HG03575 (cell line): ENCODE measurements around the gene SPEG.
A peak's percentile ranks its signal among the peaks of the same experiment; 100 is the strongest.

Experiments
- ATAC-seq: cut with Tn5 transposase; IDR thresholded peaks from one replicate; pipeline ENCODE4 v1.9.1; 2021; ENCODE audit not compliant: unreplicated experiment, insufficient number of reproducible peaks, low FRiP score; ENCODE audit errors: extremely low read depth

Gene SPEG

DNA sequence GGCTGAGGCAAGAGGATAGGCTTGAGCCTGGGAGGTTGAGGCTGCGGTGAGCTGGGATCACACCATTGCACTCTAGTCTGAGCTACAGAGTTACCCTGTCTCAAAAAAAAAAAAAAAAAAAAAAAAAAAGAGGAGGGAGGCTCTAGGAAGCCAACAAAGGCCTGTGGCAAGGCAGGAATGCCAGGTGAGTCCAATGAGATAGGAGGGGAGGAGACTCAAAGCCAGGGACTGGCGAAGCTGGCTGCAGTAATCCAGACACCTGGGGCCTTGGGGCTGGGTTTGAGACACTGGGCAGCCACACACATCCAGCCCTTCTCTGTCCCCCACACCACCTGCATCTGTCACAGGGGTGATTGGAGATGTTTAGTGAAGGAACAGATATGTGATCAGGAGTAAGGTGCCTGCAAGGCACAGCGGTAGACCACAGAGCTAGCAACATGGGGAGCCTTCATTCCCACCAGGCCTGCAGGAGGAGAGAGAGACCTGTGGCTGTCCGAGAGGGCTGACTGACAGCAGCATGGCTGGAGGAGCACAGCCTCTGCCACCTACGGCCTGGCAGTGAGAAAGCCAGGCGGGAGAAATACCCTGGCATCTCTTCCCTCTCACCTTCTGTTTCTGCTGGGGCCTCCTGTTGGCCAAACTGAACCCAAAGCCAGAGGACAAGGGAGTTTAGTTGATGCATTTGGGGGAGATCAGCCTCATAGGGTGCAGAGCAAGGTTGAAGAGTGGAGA lies 99.5 kb downstream of the SPEG start:
- ATAC-seq: no peak

DNA sequence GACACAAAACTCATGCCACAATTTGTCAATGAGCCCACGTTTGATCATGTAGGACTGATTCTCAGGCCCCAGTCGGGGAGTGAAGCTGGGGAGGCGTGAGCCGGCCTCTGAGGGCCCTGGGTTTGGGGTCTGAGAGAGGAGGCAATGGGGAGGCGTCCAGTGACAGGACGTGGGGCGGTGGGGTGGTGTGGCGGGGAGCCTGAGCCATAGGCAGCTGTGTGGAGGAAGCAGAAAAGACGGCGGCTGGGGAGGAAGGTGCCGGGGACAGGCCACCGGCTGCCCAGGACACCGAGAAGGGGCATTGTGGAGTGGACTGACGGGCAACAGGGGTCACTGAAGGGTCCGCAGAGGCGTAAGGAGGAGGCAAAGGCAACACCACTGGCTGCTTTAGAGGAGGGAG lies 101.8 kb downstream of the SPEG start:
- no peak for ATAC-seq

DNA sequence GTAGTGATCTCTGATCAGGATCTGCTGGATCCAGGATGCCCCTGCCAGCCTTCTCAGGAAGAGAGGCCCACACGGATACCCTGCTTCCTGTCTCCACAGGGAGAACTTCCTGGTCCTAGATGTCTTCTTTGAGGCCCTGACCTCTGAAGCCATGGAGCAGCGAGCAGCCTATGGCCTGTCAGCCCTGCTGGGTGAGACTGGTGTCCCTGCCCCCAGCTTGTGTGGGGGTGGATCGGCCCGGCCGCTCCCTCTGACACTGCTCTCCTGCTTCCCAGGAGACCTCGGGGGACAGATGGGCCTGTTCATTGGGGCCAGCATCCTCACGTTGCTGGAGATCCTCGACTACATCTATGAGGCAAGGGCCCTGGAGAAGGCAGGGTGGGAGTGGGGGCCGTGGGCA lies 102.3 kb downstream of the SPEG start:
- no peak for ATAC-seq

DNA sequence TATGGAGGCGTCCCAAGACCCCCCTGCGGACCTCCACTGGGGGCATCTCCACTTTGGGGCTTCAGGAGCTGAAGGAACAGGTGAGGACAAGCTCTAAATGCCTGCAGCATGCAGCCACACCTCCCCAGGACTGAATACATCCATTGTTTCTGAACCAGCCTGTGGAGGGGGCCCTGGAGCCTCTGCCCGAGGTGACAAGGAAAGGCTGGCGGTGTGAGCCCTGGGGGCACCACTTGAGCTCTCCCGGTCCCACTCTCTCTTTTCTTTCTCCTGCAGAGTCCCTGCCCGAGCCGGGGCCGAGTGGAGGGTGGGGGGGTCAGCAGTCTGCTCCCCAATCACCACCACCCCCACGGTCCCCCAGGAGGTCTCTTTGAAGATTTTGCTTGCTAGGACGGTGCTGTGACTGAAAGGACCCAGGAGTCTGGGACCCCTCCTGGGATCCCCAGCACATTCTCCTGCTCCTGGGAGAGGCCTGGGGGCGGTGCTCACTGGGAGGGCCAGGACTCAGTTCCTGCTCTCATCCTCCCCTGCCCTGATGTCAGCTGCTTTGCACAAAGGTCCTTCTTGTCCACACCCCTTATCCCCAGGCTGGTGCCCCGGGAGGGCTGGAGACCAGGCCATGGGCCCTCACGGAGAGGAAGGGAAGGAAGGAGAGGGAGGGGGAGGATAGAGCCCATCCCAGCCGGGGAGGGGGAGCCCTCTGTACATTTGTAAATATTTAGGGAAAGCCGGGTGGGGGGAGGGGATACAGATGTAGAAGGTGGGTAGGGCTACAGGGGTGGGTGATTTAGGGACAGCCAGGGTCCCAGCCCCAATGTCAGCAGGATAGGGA lies 103.2 kb downstream of the SPEG start:
- ATAC-seq: no peak

DNA sequence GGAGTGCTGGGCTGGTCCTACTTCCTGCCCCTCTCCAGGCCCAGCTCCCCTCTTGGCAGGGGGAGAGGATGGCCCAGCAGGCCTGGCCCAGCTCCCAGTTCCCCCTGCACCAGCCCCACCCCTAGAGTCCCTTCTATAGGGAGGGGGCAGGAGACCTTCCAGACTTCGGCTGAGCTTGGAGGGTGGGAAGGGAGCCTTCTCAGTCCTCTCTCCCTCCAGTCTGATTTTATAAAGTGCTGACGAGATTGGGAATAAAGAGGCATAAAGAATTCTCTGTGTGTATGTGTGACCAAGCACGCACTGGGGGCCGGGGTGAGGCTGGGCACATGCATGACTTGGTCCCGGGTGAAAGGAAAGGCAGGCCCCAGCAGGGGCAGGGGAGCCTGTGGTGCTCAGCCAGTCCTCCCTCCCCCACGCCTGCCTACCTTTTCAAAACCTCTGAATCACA lies 103.9 kb downstream of the SPEG start:
- ATAC-seq: no peak

DNA sequence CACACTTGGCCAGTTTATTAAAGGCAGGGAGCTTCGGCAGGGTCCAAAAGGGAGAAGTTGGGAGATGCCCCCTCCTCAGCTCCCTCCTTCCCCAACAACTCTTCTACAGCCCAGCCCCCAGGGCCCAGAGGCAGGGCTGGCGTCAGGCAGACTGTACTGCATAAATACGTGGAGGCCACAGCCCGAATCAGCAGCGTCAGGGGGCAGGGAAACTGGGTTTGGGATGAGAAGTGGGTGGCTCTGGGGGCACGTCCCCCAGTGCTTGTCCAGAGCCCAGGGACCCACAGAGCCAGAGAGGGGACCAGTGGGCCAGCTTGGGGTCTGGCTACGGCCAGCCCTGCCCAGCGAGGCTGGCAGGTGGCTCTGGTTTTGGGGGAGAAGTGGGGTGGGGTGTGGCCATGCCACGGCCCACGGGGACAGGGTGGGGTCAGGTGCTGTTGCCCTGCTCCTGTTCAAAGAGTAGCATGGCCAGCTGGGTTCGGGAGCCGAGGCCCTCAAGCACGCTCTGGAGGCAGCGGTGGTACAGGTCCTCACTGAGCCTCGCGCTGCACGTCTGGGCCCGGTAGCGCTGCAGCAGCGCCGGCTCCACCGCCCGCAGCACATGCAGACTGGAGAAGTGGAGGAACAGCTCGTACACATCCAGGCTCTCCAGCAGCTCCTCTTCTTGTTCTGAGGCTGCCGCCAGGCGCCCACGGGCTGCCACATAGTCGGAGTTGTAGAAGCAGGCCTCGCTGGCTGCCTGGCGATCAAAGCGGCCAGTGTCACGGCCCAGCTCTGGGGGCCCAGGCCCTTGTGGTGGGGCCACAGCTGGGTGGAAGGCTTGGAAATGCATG lies 104.5 kb downstream of the SPEG start:
- ATAC-seq: no peak

DNA sequence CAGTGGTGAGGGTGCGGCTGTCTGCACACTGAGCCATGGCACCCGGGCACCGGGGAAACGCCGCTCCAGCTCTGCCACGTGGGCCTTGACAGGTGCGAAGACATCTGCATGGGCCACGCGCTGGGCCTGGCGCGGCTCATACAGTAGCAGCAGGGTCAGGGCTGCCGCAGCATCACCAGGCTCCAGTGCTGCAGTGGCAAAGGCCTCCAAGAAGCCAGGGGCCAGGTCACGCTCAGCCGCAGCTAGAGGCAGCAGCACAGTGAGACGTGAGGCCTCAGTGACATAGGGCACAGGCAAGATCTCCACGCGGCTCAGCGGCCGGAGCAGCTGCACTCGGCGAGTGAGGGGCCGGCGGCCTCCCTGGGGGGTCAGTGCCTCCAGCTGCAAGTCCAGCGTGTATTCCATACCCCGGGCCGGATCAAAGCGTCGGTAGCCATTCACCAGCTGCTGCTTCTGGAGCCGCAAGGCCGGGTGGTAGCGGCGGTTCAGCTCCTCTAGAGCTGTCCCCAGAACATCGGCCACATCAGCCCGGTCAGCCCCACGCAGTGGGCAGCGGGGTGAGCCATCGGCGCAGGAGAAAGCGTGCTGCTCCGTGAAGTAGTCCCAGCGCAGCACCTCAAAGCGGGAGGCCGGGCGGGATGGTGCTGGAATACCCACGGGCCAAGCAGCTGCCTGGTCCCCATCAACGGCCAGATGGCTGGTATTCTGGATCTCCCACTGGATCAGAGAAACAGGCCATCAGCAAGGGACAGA lies 105.5 kb downstream of the SPEG start:
- no peak for ATAC-seq

DNA sequence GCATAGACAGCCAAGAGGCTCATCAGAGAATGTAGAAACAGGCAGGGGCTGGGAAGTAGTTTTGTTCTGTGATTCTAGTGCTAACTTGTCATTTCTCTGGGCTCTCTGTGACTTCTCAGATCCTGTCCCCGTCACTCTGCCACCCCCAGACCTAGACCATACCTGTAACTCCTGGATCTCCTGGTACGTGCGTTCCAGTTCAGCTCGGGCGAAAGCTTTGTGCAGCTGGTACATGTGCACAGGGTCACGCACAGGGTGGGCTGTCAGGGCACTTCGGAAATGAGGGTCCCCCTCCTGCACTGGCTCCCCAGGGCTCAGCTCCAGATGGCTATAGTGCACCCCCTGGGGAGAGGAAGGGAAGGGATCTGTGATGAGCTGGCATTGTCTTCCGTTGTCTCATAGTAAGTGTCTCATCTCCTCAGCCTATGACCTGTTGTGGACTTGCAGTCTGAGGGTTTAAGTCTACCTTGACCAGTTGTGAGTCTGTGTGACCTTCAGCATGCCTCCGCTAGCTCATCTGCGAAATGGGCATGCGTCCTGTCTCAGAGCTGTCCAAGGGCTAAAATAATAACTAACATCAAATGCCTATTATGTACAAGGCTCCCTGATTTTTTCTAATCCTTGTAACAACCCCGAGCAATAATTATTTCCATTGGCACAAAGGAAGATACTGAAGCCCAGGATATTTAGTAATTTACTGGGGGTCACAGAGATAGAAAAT lies 106.3 kb downstream of the SPEG start:
- ATAC-seq: no peak

DNA sequence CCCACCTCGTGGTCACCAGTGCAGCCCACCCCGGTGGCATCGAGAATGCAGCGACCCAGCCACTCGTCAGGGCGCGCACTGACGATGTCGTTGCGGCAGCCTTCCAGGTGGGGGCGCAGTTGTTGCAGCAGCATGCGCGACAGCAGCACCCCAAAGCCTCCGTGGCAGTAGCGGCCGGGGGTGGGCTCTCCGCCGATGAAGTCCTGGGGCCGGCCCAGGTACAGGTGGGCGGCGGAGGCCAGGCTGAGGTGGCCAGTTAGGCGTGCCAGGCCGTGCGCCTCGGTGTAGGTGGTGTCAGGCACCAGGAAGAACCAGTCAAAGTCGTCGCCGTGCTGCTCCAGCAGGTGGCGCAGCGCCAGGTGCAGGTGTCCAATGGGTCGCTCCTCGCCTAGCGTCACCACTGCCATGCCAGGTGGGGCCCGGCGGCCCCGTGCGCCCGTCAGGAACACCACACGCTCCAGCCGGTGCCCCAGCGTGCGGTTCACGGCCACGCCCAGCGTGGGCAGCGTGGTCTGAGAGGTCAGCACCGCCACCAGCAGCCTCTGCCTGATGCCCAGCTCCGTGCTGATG lies 107.1 kb downstream of the SPEG start:
- peak; percentile 42 for ATAC-seq

DNA sequence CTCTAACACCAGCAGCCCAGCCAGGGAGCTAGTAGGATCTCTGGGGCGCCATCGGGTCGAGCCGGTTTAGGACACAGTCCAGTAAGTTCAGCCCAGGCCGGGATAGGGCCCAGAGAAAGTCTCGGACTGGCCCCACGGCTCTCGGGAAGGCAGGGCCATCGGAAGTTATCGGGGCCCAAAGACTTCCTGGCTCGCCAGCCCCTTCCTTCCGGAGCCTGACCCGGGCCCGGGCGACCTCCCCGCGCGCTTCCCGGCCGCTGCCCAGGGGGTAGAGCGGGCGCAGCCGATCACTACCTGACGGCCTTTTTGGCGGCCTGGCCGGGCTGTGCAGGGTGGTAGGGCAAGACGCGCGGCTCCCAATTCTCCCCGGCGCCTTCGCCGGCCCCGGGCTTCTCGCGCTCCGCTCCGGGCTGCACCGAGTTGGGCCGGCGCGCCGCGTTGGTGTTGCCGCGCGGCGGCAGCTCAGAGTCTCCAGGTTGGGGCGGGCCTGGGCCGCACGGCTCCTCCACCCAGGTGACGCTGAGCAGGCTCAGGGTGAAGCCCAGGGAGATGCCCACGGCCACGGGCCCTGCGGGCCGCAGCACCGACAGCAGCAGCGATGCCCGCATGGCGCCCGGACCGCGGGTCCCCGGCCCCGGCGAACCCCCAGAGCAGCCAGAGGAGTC lies 108.4 kb downstream of the SPEG start:
- ATAC-seq: no peak

DNA sequence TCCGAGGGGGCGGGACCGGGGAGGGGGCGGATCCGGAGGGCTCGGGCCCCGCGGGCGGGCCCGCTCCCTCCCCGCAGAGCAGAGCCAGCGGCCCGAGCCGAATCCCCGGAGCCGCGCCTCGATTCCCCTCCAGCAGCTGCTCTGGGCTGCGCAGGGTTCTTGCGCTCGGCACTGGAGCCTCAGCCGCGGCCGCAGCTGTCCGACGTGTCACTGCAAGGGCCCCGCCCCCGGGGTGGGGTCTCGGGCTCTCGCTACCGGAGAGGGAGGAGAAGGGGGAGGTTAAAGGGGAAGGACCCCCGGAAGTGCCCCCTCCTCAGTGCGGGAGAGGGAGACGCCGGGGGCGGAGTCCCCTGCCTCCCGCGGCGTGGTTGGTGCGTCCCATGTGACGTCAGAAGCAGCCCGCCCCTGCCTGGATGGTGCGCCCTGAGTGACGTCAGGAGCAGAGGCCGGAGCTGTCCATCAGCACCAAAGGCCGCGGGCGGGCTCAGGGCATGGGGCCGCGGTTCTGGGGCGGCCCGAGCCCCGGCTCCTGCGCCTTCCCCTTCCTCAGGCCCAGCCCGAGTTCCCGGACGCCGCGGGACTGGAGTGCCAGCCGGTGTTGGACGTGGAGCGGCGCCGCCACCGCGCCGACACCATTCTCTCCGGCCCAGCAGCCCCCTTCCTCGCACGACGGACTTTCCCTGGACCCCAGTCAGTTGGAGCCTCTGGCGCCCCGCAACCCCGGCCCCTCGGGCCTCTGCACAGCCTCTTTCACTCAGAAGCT lies 109.1 kb downstream of the SPEG start, which contains the start of the genes CHPF and TMEM198:
CHPF (minus strand) TSS at position 214 of the 763 bp plus-strand sequence. CDS start 271 bp downstream, outside the sequence.
TMEM198 (plus strand) TSS at position 433 of the 763 bp plus-strand sequence. CDS start 700 bp downstream, outside the sequence.
- peak; percentile 53 for ATAC-seq

DNA sequence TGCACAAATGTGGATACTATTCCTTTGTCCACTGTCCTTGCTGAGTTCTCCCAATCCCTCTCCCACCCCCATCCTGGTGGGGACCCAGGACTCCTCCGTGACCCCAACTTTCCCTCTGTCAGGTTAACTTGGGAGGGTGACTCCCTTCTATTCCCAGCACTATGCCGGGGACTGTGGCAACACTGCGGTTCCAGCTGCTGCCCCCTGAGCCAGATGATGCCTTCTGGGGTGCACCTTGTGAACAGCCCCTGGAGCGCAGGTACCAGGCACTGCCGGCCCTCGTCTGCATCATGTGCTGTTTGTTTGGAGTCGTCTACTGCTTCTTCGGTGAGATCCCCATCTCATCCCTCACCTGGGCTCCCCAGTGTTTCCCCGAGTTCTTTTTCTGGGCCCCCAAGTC lies 109.9 kb downstream of the SPEG start:
- ATAC-seq: no peak

DNA sequence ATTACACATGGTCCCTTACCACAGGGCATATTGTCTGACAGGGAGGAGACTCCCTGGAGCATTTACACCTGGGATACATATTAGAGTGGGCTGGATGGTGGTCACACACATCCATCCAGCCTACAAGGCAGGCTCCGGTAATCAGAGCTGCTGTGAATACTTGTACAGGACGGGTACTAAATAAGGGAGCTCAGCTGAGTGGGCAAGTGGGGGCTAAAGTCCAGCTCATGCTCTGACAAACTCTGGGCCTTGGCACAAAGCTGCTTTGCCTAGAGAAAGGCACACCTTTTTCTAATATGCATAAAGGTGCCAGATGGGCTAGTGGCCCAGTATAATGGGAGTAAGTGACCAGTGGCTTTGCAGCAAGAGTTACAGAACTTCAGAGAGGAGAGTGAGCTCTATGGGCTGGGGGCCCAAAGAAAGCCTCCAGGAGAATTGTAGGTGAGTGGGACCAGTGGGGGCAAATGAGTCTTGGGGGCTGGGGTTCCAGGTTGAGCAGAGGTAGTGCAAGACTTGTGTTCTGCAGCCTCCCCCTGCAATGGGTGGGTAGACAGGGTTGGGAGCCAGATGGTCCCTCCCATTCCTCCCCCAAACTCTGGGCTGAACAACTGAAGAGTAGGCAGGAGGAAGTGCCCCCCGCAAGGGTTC lies 110.8 kb downstream of the SPEG start:
- no peak for ATAC-seq

DNA sequence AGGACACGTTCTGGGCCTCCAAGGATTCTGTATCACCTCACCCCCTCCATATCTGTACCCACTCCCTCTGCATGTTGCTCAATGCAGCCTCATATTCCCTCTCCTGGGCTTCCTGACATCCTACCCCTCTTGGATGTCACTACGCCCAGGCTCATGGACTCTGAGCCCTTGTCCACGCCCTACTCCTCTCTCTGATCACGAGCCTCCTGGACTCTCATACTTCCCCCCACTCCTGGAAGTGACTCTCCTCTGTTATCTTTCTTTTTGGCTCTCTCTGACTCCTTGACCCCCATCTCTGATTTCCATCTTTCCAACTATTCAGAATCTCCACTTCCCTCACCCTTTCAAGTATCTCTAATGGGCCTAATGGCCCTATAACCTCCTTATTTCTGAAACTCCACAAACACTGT lies 111.3 kb downstream of the SPEG start:
- ATAC-seq: no peak

DNA sequence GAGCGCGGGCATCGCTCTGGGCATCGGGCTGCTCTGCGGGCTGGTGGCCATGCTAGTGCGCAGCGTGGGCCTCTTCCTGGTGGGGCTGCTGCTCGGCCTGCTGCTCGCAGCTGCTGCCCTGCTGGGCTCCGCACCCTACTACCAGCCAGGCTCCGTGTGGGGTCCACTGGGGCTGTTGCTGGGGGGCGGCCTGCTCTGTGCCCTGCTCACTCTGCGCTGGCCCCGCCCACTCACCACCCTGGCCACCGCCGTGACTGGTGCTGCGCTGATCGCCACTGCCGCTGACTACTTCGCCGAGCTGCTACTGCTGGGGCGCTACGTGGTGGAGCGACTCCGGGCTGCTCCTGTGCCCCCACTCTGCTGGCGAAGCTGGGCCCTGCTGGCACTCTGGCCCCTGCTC lies 113.0 kb downstream of the SPEG start:
- ATAC-seq: no peak
